Activated T-helper 2 cell treated with anti-CD3 and anti-CD28 coated beads, Interferon-gamma antibody, Interleukin-2, Interleukin-4, amounts not matched to agents 10 μg/mL and 5 μg/mL and 100 μg/mL, durations not matched to agents 14 hours and 24 hours and 36 hours (primary cell): ENCODE data around the gene RAET1L. TPM values are rescaled to one million over a fixed set of nuclear protein-coding genes. Genes with fewer than 3 reads are reported as not detected.
"Not testable (repeated sequence)": the region's sequence is repeated elsewhere in the genome, so short reads cannot be mapped to it uniquely, and the experiment has no call there.

ENCODE experiments used
- DNase-seq: peaks from one replicate; pipeline ENCODE4 v3.0.0; 2021; ENCODE audit warnings: low spot score
- H3K27ac Mint-ChIP-seq: one replicate; pipeline ENCODE4 v1.8.0; 2021; ENCODE audit warnings: mixed read lengths
- H3K27me3 Mint-ChIP-seq: one replicate; pipeline ENCODE4 v1.8.0; 2021; ENCODE audit warnings: low read depth, mixed read lengths
- H3K36me3 Mint-ChIP-seq: one replicate; pipeline ENCODE4 v1.8.0; 2021; ENCODE audit warnings: low read depth, mixed read lengths
- H3K4me1 Mint-ChIP-seq: one replicate; pipeline ENCODE4 v1.8.0; 2021; ENCODE audit warnings: low read depth, mixed read lengths
- H3K4me3 Mint-ChIP-seq: one replicate; pipeline ENCODE4 v1.8.0; 2021; ENCODE audit warnings: low read depth, mild to moderate bottlenecking, moderate library complexity, mixed read lengths
- H3K9me3 Mint-ChIP-seq: one replicate; pipeline ENCODE4 v1.8.0; 2021; ENCODE audit warnings: mixed read lengths
- intact Hi-C: fragments of 100-400 bp; cut with micrococcal nuclease; formaldehyde crosslinking; loops from one replicate; pipeline ENCODE4 v1.15.1; 2023
- total RNA-seq: library from RNA; stranded (reverse); gene quantifications from 2 replicates; pipeline ENCODE4 v1.2.3, GENCODE V29; 2022

The RAET1L gene
- total RNA-seq, 1 donor from 2014 or later = not detected

GRCh38 chr6:150024021-150024420 lies 1.3 kb downstream of the RAET1L start:
- DNase-seq, H3K27ac Mint-ChIP-seq, H3K4me1 Mint-ChIP-seq, H3K4me3 Mint-ChIP-seq, H3K9me3 Mint-ChIP-seq, H3K36me3 Mint-ChIP-seq, intact Hi-C loops: not testable (repeated sequence)
- peaks cover 66% of the 10 kb centered on the region for H3K27me3 Mint-ChIP-seq

- H3K4me3 Mint-ChIP-seq, H3K36me3 Mint-ChIP-seq, DNase-seq, H3K4me1 Mint-ChIP-seq, H3K27ac Mint-ChIP-seq, H3K9me3 Mint-ChIP-seq, intact Hi-C loops: not testable (repeated sequence)
- H3K27me3 Mint-ChIP-seq = peaks cover 67% of the 10 kb centered on the region
Measured at GRCh38 chr6:150021870-150022269, 3.5 kb downstream of the RAET1L start.

GRCh38 chr6:150018846-150019580 lies 6.3 kb downstream of the RAET1L start:
- DNase-seq = no peak
- Mint-ChIP-seq H3K9me3 (no peaks in the 10 kb centered on the region), H3K36me3 (no peaks in the 10 kb centered on the region), H3K27me3 (peaks cover 64% of the 10 kb centered on the region), H3K27ac (no peak overlapping the region), H3K4me1 (peaks cover 14% of the 10 kb centered on the region), H3K4me3 (no peak overlapping the region)
- intact Hi-C loops = no loop called here

GRCh38 chr6:150017186-150017521 lies 8.2 kb downstream of the RAET1L start:
- intact Hi-C loops = loop anchor here (1.0 kb wide), 1 partner anchor 83 kb away; no protein-coding TSS in a partner anchor
- not testable (repeated sequence) for H3K4me3 Mint-ChIP-seq, DNase-seq, H3K27ac Mint-ChIP-seq, H3K36me3 Mint-ChIP-seq, H3K9me3 Mint-ChIP-seq
- peaks cover 17% of the 10 kb centered on the region for H3K4me1 Mint-ChIP-seq
- peaks cover 70% of the 10 kb centered on the region for H3K27me3 Mint-ChIP-seq

- H3K36me3 Mint-ChIP-seq = no peaks in the 10 kb centered on the region
- peaks cover 75% of the 10 kb centered on the region for H3K27me3 Mint-ChIP-seq
- H3K4me1 Mint-ChIP-seq = peaks cover 17% of the 10 kb centered on the region
- DNase-seq = peak; percentile 33
- intact Hi-C loops = loop anchor here (1.0 kb wide), 1 partner anchor 82 kb away; no protein-coding TSS in a partner anchor
- H3K27ac Mint-ChIP-seq = no peak overlapping the region
- H3K4me3 Mint-ChIP-seq = no peak overlapping the region
- no peaks in the 10 kb centered on the region for H3K9me3 Mint-ChIP-seq
Measured at GRCh38 chr6:150016324-150017185, 8.8 kb downstream of the RAET1L start.

GRCh38 chr6:150015281-150016001 lies 9.9 kb downstream of the RAET1L start:
- not testable (repeated sequence) for H3K36me3 Mint-ChIP-seq, H3K27ac Mint-ChIP-seq, DNase-seq, H3K9me3 Mint-ChIP-seq, H3K4me3 Mint-ChIP-seq
- H3K27me3 Mint-ChIP-seq = peaks cover 78% of the 10 kb centered on the region
- peaks cover 17% of the 10 kb centered on the region for H3K4me1 Mint-ChIP-seq
- intact Hi-C loops = loop anchor here (2.0 kb wide), 1 partner anchor 53 kb away; the partner anchor contains the start of gene ULBP1

GRCh38 chr6:150014623-150015280 lies 10.6 kb downstream of the RAET1L start:
- Mint-ChIP-seq H3K4me1 (peaks cover 17% of the 10 kb centered on the region), H3K27me3 (peaks cover 83% of the 10 kb centered on the region)
- intact Hi-C loops = loop anchor here (2.0 kb wide), 1 partner anchor 52 kb away; the partner anchor contains the start of gene ULBP1
- H3K27ac Mint-ChIP-seq, H3K4me3 Mint-ChIP-seq, DNase-seq, H3K9me3 Mint-ChIP-seq, H3K36me3 Mint-ChIP-seq: not testable (repeated sequence)

- intact Hi-C loops = loop anchor here (2.0 kb wide), 2 partner anchors 23 to 51 kb away; partner anchors contain the start of gene ULBP1
- not testable (repeated sequence) for H3K9me3 Mint-ChIP-seq
Measured at GRCh38 chr6:150013785-150014622, 11.3 kb downstream of the RAET1L start.

GRCh38 chr6:150012846-150013784 lies 12.2 kb downstream of the RAET1L start:
- not testable (repeated sequence) for H3K27ac Mint-ChIP-seq, H3K9me3 Mint-ChIP-seq, DNase-seq, H3K4me3 Mint-ChIP-seq, H3K36me3 Mint-ChIP-seq
- Mint-ChIP-seq H3K27me3 (peaks cover 85% of the 10 kb centered on the region), H3K4me1 (peaks cover 20% of the 10 kb centered on the region)
- intact Hi-C loops = loop anchor here (2.0 kb wide), 1 partner anchor 22 kb away; no protein-coding TSS in a partner anchor

More at GRCh38 chr6:150013785-150014622, 11.3 kb downstream of the RAET1L start:
- H3K27me3 Mint-ChIP-seq = peaks cover 85% of the 10 kb centered on the region
- peaks cover 17% of the 10 kb centered on the region for H3K4me1 Mint-ChIP-seq
- H3K36me3 Mint-ChIP-seq, H3K27ac Mint-ChIP-seq, DNase-seq, H3K4me3 Mint-ChIP-seq: not testable (repeated sequence)

- no peak overlapping the region for H3K4me3 Mint-ChIP-seq
- peaks cover 57% of the 10 kb centered on the region for H3K27me3 Mint-ChIP-seq
- peaks cover 24% of the 10 kb centered on the region for H3K4me1 Mint-ChIP-seq
- no peaks in the 10 kb centered on the region for H3K9me3 Mint-ChIP-seq
- intact Hi-C loops = loop anchor here (5.0 to 10.0 kb wide), 4 partner anchors 59 to 444 kb away; partner anchors contain the start of genes GINM1, LATS1, LRP11 and ULBP3
- peaks cover 3% of the 10 kb centered on the region for H3K36me3 Mint-ChIP-seq
- no peak for DNase-seq
- no peak overlapping the region for H3K27ac Mint-ChIP-seq
Measured at GRCh38 chr6:150008588-150008987, 16.7 kb downstream of the RAET1L start.
